Activated T-cell treated with anti-CD3 and anti-CD28 coated beads, Interleukin-2, amount 50 U/mL, for 4 hours (primary cell): ENCODE results near the gene FAM20A. TPM values are rescaled to one million over a fixed set of nuclear protein-coding genes. Genes with fewer than 3 reads are reported as not detected.
"Not testable (repeated sequence)": the region's sequence is repeated elsewhere in the genome, so short reads cannot be mapped to it uniquely, and the experiment has no call there.

Experiments used
- ATAC-seq, 2 donors: fragments of 200-7000 bp; cut with Tn5 transposase; one replicate each; pipeline ENCODE4 v1.10.0; 2021
- DNase-seq: peaks from one replicate; pipeline ENCODE4 v3.0.0-alpha.2; 2020
- H3K27me3 Mint-ChIP-seq: one replicate; pipeline ENCODE4 v1.8.0; 2021; ENCODE audit warnings: low read depth, mixed read lengths
- H3K36me3 Mint-ChIP-seq: one replicate; pipeline ENCODE4 v1.8.0; 2022; ENCODE audit warnings: mixed read lengths; ENCODE audit not compliant: insufficient read depth
- H3K4me1 Mint-ChIP-seq: one replicate; pipeline ENCODE4 v1.8.0; 2021; ENCODE audit warnings: low read depth, mixed read lengths
- H3K4me3 Mint-ChIP-seq: one replicate; pipeline ENCODE4 v1.8.0; 2021; ENCODE audit warnings: mild to moderate bottlenecking, moderate library complexity, mixed read lengths
- H3K9me3 Mint-ChIP-seq: one replicate; pipeline ENCODE4 v1.8.0; 2021; ENCODE audit warnings: mixed read lengths
- total RNA-seq, 3 donors: library from RNA; stranded (reverse); gene quantifications; one replicate each; pipeline ENCODE4 v1.2.1, GENCODE V29; 2021

Gene FAM20A
- total RNA-seq, 3 donors from 2014 or later, result 0.11 TPM; not detected in 2

GRCh38 chr17:68499587-68499986 is 101.6 kb downstream of the FAM20A start:
- no peaks in the 10 kb centered on the region for H3K27me3 Mint-ChIP-seq
- no peaks in the 10 kb centered on the region for H3K36me3 Mint-ChIP-seq
- no peak for DNase-seq
- ATAC-seq, result no peak
- H3K4me3 Mint-ChIP-seq, result no peak overlapping the region
- H3K4me1 Mint-ChIP-seq, result peaks cover 19% of the 10 kb centered on the region
- H3K9me3 Mint-ChIP-seq, result no peaks in the 10 kb centered on the region

GRCh38 chr17:68498479-68499326 is 102.5 kb downstream of the FAM20A start:
- no peak for ATAC-seq
- H3K9me3 Mint-ChIP-seq, result no peaks in the 10 kb centered on the region
- DNase-seq, result no peak
- H3K36me3 Mint-ChIP-seq, result no peaks in the 10 kb centered on the region
- H3K4me3 Mint-ChIP-seq, result peak overlapping the region; percentile 36
- H3K27me3 Mint-ChIP-seq, result no peaks in the 10 kb centered on the region
- peaks cover 19% of the 10 kb centered on the region for H3K4me1 Mint-ChIP-seq

DNA sequence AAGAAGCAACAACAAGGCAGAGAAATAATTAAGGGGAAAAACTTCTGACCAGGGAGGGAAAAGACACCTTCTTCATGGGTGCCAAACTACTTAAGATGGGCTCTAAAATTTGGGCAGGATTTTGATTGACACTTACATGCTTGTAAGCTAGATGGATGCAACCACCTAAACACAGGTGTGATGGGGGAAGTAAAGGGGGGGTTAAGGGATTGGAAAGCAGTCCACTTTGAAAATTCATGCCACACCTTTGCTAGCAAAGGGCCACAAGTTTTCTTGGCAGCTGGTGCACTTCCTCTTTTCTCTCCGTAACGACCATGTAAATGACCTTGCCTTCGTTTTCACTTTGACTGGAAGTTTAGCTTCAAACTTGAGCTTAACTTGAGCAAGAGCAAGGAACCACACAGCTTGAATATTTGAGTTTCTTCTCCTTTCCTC is 103.3 kb downstream of the FAM20A start:
- H3K4me3 Mint-ChIP-seq, result peak overlapping the region; percentile 36
- no peak for DNase-seq
- H3K9me3 Mint-ChIP-seq, result no peaks in the 10 kb centered on the region

DNA sequence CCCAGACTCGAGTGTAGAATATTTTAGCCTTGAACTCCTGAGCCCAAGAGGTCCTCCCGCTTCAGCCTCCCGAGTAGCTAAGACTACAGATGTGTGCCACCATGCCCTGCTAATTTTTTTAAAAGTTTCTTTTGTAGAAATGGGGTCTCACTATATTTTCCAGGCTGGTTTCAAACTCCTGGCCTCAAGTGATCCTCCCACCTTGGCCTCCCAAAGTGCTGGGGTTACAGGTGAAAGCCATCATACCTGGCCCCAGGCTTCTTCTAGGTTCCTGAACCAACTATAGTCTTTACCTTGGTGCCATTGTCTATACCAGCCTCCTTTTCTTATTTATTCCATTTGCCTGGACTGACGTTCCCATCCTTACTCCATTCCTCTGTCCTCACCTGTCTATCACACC is 106.1 kb downstream of the FAM20A start:
- Mint-ChIP-seq H3K4me1 (peaks cover 17% of the 10 kb centered on the region), H3K27me3 (no peaks in the 10 kb centered on the region), H3K9me3 (no peaks in the 10 kb centered on the region), H3K4me3 (no peak overlapping the region), H3K36me3 (no peaks in the 10 kb centered on the region)
- ATAC-seq, result no peak
- no peak for DNase-seq

More for the DNA sequence above, 103.3 kb downstream of the FAM20A start:
- Mint-ChIP-seq H3K36me3 (no peaks in the 10 kb centered on the region), H3K27me3 (no peaks in the 10 kb centered on the region), H3K4me1 (peaks cover 19% of the 10 kb centered on the region)
- no peak for ATAC-seq

GRCh38 chr17:68492394-68493054 is 108.6 kb downstream of the FAM20A start:
- H3K4me1 Mint-ChIP-seq, H3K36me3 Mint-ChIP-seq, H3K27me3 Mint-ChIP-seq, ATAC-seq, H3K4me3 Mint-ChIP-seq, DNase-seq, H3K9me3 Mint-ChIP-seq: not testable (repeated sequence)

DNA sequence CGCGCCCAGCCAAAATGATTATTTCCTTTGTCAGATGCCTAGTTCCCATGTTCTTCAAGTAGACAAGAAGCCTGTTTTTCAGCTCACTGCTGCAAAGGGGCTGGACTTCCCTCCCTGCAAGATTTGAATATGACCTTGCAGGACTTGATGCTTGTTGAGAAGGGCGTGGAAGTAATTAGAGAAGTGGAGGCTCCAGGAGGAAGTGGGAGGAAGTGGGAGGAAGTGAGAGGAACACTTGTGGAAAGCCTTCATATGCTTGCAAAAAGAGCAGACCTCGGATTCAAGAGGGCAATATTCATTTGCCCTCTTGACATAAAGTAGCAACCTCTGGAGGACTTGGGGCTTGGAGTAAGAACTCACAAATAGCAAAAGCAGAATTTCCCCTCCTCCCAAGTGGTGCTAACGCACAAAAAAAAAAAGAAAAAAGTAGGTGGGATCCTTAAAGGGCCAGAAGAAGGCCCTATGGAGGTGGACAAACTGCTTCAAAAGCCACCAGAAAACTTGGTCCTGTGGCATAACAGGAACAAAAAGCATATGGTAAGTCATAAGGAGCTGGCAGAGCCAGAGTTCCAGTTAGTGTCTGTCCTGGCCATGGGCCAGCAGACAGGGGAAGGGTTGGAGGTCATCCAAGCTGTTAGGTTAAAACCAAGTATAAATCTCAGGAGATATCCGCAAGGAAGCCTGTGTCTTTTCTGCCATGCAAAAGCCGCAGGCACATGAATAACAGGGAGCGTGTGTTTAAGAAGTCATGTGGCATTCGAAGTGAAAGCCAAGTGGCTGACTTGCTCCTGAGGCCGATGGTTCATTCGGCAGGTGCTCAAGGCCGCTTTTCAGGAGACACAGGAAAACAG is 109.6 kb downstream of the FAM20A start:
- Mint-ChIP-seq H3K4me1 (peaks cover 9% of the 10 kb centered on the region), H3K4me3 (no peak overlapping the region), H3K36me3 (no peaks in the 10 kb centered on the region), H3K9me3 (no peaks in the 10 kb centered on the region), H3K27me3 (no peaks in the 10 kb centered on the region)
- DNase-seq (no peak), ATAC-seq (no peak)

GRCh38 chr17:68489919-68490318 is 111.2 kb downstream of the FAM20A start:
- Mint-ChIP-seq H3K4me1 (peaks cover 9% of the 10 kb centered on the region), H3K36me3 (no peaks in the 10 kb centered on the region), H3K9me3 (no peaks in the 10 kb centered on the region), H3K4me3 (no peak overlapping the region), H3K27me3 (no peaks in the 10 kb centered on the region)
- DNase-seq, result no peak
- ATAC-seq, result no peak

Other genes with a start within 250 kb of the FAM20A start
- 1 to 10 TPM; 2.9 to 6.4 (median 3.9) TPM for gene WIPI1, start 143.9 kb downstream of the FAM20A start, total RNA-seq
- 100 to 1,000 TPM; 133 to 167 (median 134) TPM for gene PRKAR1A, start 88.9 kb downstream of the FAM20A start, total RNA-seq